WERI-Rb-1 (cell line): ENCODE data around the gene C10orf71.

ENCODE experiments used
- DNase-seq: peaks from one replicate; pipeline ENCODE4 v3.0.0-alpha.2; 2020
- H3K27ac ChIP-seq: fragments of 250-450 bp; sonication (Bioruptor Pico); 2 replicates; pipeline ENCODE4 v1.5.1; 2020; ENCODE audit warnings: mild to moderate bottlenecking, moderate library complexity
- H3K27me3 ChIP-seq: fragments of 250-450 bp; sonication (Bioruptor Pico); 2 replicates; pipeline ENCODE4 v1.5.1; 2021; ENCODE audit warnings: mild to moderate bottlenecking, low read depth, moderate library complexity; ENCODE audit not compliant: insufficient read depth, severe bottlenecking
- H3K36me3 ChIP-seq: fragments of 250-450 bp; sonication (Bioruptor Pico); 2 replicates; pipeline ENCODE4 v1.5.1; 2020; ENCODE audit warnings: mild to moderate bottlenecking, moderate library complexity
- H3K4me3 ChIP-seq: 2 replicates; pipeline ENCODE4 v1.5.1; 2011; ENCODE audit warnings: low read depth, mild to moderate bottlenecking, control low read depth, low read length
- H3K9me3 ChIP-seq: fragments of 250-450 bp; sonication (Bioruptor Pico); 2 replicates; pipeline ENCODE4 v1.5.1; 2021; ENCODE audit warnings: mild to moderate bottlenecking, moderate library complexity; ENCODE audit not compliant: severe bottlenecking
- CTCF ChIP-seq: IDR thresholded peaks from 2 replicates; pipeline ENCODE4 v1.5.1; 2011; ENCODE audit warnings: low read depth, mild to moderate bottlenecking, control low read depth, inconsistent platforms, low read length

The C10orf71 gene

GRCh38 chr10:49356944-49357343 is 58.0 kb downstream of the C10orf71 start:
- H3K9me3 ChIP-seq = no peaks in the 10 kb centered on the region
- H3K4me3 ChIP-seq = no peak overlapping the region
- H3K36me3 ChIP-seq = no peaks in the 10 kb centered on the region
- H3K27me3 ChIP-seq = peaks cover 3% of the 10 kb centered on the region
- DNase-seq = no peak
- H3K27ac ChIP-seq = no peak overlapping the region
- no peak for TF ChIP-seq CTCF

- TF ChIP-seq CTCF = no peak
- no peak overlapping the region for H3K4me3 ChIP-seq
- H3K9me3 ChIP-seq = no peaks in the 10 kb centered on the region
- H3K27ac ChIP-seq = no peak overlapping the region
- no peaks in the 10 kb centered on the region for H3K36me3 ChIP-seq
- no peak for DNase-seq
- H3K27me3 ChIP-seq = peaks cover 3% of the 10 kb centered on the region
Measured at GRCh38 chr10:49357910-49358309, 58.9 kb downstream of the C10orf71 start.

- Histone ChIP-seq H3K36me3 (no peaks in the 10 kb centered on the region), H3K4me3 (no peak overlapping the region), H3K9me3 (no peaks in the 10 kb centered on the region), H3K27ac (no peak overlapping the region), H3K27me3 (peaks cover 6% of the 10 kb centered on the region)
- TF ChIP-seq CTCF = no peak
- DNase-seq = no peak
Measured at GRCh38 chr10:49359349-49360270, 60.6 kb downstream of the C10orf71 start.

- H3K36me3 ChIP-seq = no peaks in the 10 kb centered on the region
- H3K27me3 ChIP-seq = peaks cover 6% of the 10 kb centered on the region
- no peak overlapping the region for H3K4me3 ChIP-seq
- DNase-seq = no peak
- TF ChIP-seq CTCF = no peak
- H3K9me3 ChIP-seq = no peaks in the 10 kb centered on the region
- H3K27ac ChIP-seq = no peak overlapping the region
Measured at GRCh38 chr10:49360271-49361177, 61.6 kb downstream of the C10orf71 start.

GRCh38 chr10:49361178-49361554 is 62.2 kb downstream of the C10orf71 start:
- no peak for TF ChIP-seq CTCF
- H3K27me3 ChIP-seq = peaks cover 7% of the 10 kb centered on the region
- no peak overlapping the region for H3K27ac ChIP-seq

More at GRCh38 chr10:49361178-49361554, 62.2 kb downstream of the C10orf71 start:
- Histone ChIP-seq H3K9me3 (no peaks in the 10 kb centered on the region), H3K4me3 (no peak overlapping the region), H3K36me3 (no peaks in the 10 kb centered on the region)
- no peak for DNase-seq
